Measurements from ENCODE around the gene FGFBP1. TPM values are rescaled to one million over a fixed set of nuclear protein-coding genes. Genes with fewer than 3 reads are reported as not detected.

FGFBP1 gene
- total and polyA plus RNA-seq, 8 donors, result 0.10 to 52.1 (median 0.14) TPM; not detected in 2

- Histone ChIP-seq H3K27me3 (peaks cover 0 to 4% of the 10 kb centered on the region in 2 donors), H3K4me3 (no peak overlapping the region), H3K9me3 (no peaks in the 10 kb centered on the region), H3K27ac (no peak overlapping the region), H3K4me1 (no peaks in the 10 kb centered on the region), H3K36me3 (no peaks in the 10 kb centered on the region)
- TF ChIP-seq CTCF (IDR thresholded peaks at IDR 0.05), result no peak
- ATAC-seq (no peak), DNase-seq (no peak)
- intact Hi-C loops (cut with DNase I), result no loop called here
These were observed 24.2 kb downstream of the FGFBP1 start for GRCh38 chr4:15914291-15914690.

- ATAC-seq (peak; percentile 17), DNase-seq (no peak)
- Histone ChIP-seq H3K36me3 (no peaks in the 10 kb centered on the region), H3K9me3 (no peaks in the 10 kb centered on the region), H3K27me3 (peaks cover 0 to 4% of the 10 kb centered on the region in 2 donors), H3K27ac (no peak overlapping the region), H3K4me3 (no peak overlapping the region), H3K4me1 (no peaks in the 10 kb centered on the region)
- intact Hi-C loops (cut with DNase I), result no loop called here
- TF ChIP-seq CTCF (IDR thresholded peaks at IDR 0.05), result no peak
These were observed 24.9 kb downstream of the FGFBP1 start for GRCh38 chr4:15913631-15913970.

DNA sequence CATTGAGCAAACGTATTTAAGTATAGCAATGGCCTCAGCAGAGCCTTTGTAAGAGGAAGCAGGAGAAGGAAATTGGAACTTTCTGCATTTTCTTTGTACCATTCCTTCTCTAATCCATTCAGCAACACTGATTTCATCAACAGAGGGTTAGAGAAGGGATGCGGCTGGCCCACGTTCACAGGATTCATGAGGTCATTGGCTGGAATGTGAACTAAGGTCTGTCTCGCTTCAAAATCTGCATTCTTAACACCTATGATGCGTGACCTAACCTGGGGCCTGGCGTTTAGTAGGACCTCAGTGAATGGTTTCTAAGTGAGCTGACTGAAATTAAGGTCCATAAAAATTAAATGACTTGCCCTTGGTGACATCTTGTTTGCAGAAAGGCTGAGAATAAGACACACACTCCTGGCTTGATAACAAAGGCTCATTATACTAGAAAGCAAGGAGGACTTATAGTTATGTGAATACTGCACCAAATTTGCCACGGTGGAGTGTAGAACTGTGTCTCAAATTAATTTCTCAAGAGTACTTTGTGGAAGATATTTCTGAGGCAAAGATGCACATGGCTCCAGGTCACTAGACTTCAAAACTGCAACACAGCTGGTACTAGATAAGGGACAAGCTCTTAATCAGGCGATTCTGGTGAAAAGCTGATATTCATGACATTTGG lies 25.4 kb downstream of the FGFBP1 start:
- intact Hi-C loops (cut with DNase I), result no loop called here
- no peak for DNase-seq
- no peak for ATAC-seq
- Histone ChIP-seq H3K9me3 (no peaks in the 10 kb centered on the region), H3K4me1 (no peaks in the 10 kb centered on the region), H3K4me3 (no peak overlapping the region), H3K36me3 (no peaks in the 10 kb centered on the region), H3K27me3 (peaks cover 0 to 4% of the 10 kb centered on the region in 2 donors), H3K27ac (no peak overlapping the region)
- no peak for TF ChIP-seq CTCF (IDR thresholded peaks at IDR 0.05)

DNA sequence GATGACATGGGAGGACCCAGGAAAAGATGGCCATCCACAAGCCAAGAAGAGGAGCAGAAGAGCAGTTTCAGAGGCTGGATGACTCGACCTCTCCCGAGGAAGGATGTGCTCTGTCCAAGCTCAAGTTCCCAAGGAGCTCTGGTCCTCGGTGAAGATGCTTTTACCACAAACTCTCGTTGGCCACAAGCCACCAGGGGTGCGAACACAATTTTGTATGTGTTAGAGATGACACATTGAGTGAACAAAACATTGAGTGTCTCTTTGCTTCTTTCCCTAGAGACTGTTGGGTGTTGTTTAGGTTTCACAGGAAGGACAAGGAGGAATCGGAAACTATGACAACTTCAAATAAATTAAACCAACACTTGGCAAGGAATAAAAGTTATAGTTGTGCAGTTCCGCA lies 26.3 kb downstream of the FGFBP1 start:
- no peak for ATAC-seq

More for the DNA sequence above, 26.3 kb downstream of the FGFBP1 start:
- Histone ChIP-seq H3K4me1 (no peaks in the 10 kb centered on the region), H3K9me3 (no peaks in the 10 kb centered on the region), H3K27me3 (peaks cover 0 to 4% of the 10 kb centered on the region in 2 donors), H3K4me3 (no peak overlapping the region), H3K27ac (no peak overlapping the region), H3K36me3 (no peaks in the 10 kb centered on the region)
- intact Hi-C loops (cut with DNase I), result no loop called here
- TF ChIP-seq CTCF (IDR thresholded peaks at IDR 0.05), result no peak
- DNase-seq, result no peak

Measured in left lung (tissue), 10 donors.